CD8-positive, alpha-beta memory T cell (primary cell): ENCODE results near the gene FOXC2. TPM values are rescaled to one million over a fixed set of nuclear protein-coding genes. Genes with fewer than 3 reads are reported as not detected.
"Not testable (repeated sequence)": the region's sequence is repeated elsewhere in the genome, so short reads cannot be mapped to it uniquely, and the experiment has no call there.

Source experiments
- CTCF ChIA-PET: fragments of 350-600 bp; sonication (Branson Sonifier 250); formaldehyde crosslinking; loops from one replicate; lab custom pipeline; 2021; ENCODE audit warnings: antibody characterized with exemption; lab: Charles Lee
- POLR2A ChIA-PET: fragments of 350-600 bp; sonication (Branson Sonifier 250); formaldehyde crosslinking; loops from one replicate; lab custom pipeline; 2021; ENCODE audit warnings: antibody characterized with exemption; lab: Charles Lee
- DNase-seq, 5 donors: peaks; one replicate each; pipeline versions ENCODE4 v3.0.0 to v3.0.0-alpha.2; 2020 to 2022; ENCODE audit warnings: mixed read lengths in 1 of 5
- H3K27ac ChIP-seq: one replicate; pipeline ENCODE4 v1.7.0; 2013; ENCODE audit warnings: low read depth, mild to moderate bottlenecking, low read length, moderate library complexity
- H3K27me3 ChIP-seq: 2 replicates; pipeline ENCODE4 v1.7.0; 2013; ENCODE audit warnings: low read length, mild to moderate bottlenecking; ENCODE audit not compliant: insufficient read depth, poor library complexity, severe bottlenecking
- H3K36me3 ChIP-seq: 2 replicates; pipeline ENCODE4 v1.7.0; 2013; ENCODE audit warnings: mild to moderate bottlenecking, low read length, moderate library complexity; ENCODE audit not compliant: insufficient read depth
- H3K4me1 ChIP-seq: 2 replicates; pipeline ENCODE4 v1.7.0; 2013; ENCODE audit warnings: mild to moderate bottlenecking, low read length, moderate library complexity; ENCODE audit not compliant: insufficient read depth
- H3K4me3 ChIP-seq: 2 replicates; pipeline ENCODE4 v1.7.0; 2013; ENCODE audit warnings: mild to moderate bottlenecking, low read length
- H3K9me3 ChIP-seq: 2 replicates; pipeline ENCODE4 v1.7.0; 2013; ENCODE audit warnings: mild to moderate bottlenecking, low read length
- H3K27ac Mint-ChIP-seq, 8 donors: one replicate each; pipeline ENCODE4 v1.8.0; 2020 to 2021; ENCODE audit warnings: mixed read lengths in 8 of 8, mild to moderate bottlenecking in 6 of 8, inconsistent platforms in 3 of 8, moderate library complexity in 3 of 8
- H3K27me3 Mint-ChIP-seq, 2 donors: one replicate each; pipeline ENCODE4 v1.8.0; 2020 to 2021; ENCODE audit warnings: mixed read lengths in 2 of 2, mild to moderate bottlenecking in 1 of 2, moderate library complexity in 1 of 2
- H3K36me3 Mint-ChIP-seq, 3 donors: one replicate each; pipeline ENCODE4 v1.8.0; 2020 to 2021; ENCODE audit warnings: mixed read lengths in 3 of 3, inconsistent platforms in 1 of 3, mild to moderate bottlenecking in 1 of 3
- H3K4me1 Mint-ChIP-seq, 3 donors: one replicate each; pipeline ENCODE4 v1.8.0; 2020 to 2021; ENCODE audit warnings: mixed read lengths in 3 of 3, inconsistent platforms in 1 of 3, mild to moderate bottlenecking in 1 of 3
- H3K4me3 Mint-ChIP-seq, 7 donors: one replicate each; pipeline ENCODE4 v1.8.0; 2020 to 2021; ENCODE audit warnings: mixed read lengths in 7 of 7, mild to moderate bottlenecking in 6 of 7, moderate library complexity in 4 of 7, inconsistent platforms in 2 of 7
- H3K9me3 Mint-ChIP-seq, 5 donors: one replicate each; pipeline ENCODE4 v1.8.0; 2020 to 2022; ENCODE audit warnings: mixed read lengths in 5 of 5, mild to moderate bottlenecking in 3 of 5, moderate library complexity in 2 of 5, inconsistent platforms in 1 of 5
- polyA plus RNA-seq: library from polyadenylated mRNA; unstranded; fragments of 300-500 nt; fragmentation: Illumina TruSeq; gene quantifications from one replicate; pipeline ENCODE4 v1.2.3, GENCODE V29; 2021
- total RNA-seq, 2 experiments: library from RNA; stranded (reverse); gene quantifications; one replicate each; pipeline ENCODE4 v1.2.3, GENCODE V29; 2021

The FOXC2 gene
- total and polyA plus RNA-seq, 3 experiments from 2014 or later = not detected

DNA sequence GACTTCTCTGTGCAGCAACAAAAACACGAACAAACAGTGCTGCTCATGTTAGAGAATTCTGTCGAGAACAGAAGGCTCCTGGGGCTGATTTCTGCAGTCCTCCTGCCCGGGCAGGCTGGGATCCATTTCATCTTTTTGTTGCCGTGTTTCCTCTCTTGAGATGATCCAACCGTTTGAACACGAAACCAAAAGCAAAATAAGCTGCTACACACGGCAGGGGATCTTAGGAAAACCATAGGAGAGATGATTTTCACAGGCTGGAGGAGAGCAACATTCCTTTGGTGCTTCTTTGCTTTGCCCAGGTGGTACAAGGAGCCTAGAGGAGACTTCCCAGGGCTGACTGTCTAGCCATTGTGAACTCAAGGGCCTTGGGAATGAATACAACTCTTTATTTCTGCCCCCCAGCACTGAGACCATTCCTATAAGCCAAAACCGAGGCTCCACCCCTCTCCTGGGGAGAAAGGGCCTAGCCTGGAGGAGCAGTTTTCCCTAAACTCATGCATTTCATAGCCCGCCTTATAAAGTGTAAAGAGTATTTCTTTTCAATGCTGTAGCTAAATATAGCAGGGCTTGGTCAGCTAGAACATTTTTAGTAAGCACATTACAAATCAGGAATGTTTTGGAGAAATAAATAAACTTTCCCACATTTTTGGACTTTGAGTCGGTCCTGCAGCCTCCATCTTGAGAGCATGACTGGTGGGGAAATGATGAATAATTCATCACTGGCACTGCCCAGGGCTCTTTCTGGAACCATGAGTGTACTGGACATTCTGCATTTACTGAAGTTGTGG lies 19.4 kb downstream of the FOXC2 start:
- H3K9me3 Mint-ChIP-seq = no peaks in the 10 kb centered on the region
- CTCF ChIA-PET = no interaction called here

DNA sequence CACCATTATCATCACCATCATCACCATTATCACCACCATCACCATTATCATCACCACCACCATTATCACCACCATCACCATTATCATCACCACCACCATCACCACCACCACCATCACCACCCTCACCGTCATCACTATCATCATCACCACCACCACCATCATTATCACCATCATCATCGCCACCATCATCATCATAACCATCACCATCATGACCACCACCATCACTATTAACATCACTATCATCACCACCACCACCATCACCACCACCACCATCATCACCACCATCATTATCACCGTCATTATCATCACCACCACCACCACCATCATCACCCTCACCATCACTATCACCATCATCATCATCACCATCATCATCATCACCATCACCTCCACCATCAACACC lies 20.9 kb downstream of the FOXC2 start:
- no peaks in the 10 kb centered on the region for H3K4me1 Mint-ChIP-seq
- Histone ChIP-seq H3K4me1 (no peaks in the 10 kb centered on the region), H3K27me3 (no peaks in the 10 kb centered on the region), H3K36me3 (no peaks in the 10 kb centered on the region), H3K27ac (no peak overlapping the region), H3K4me3 (no peak overlapping the region), H3K9me3 (no peaks in the 10 kb centered on the region)
- H3K27me3 Mint-ChIP-seq = peaks cover 9 to 21% of the 10 kb centered on the region in 2 donors
- DNase-seq = no peak
- no peaks in the 10 kb centered on the region for H3K9me3 Mint-ChIP-seq
- no peak overlapping the region for H3K4me3 Mint-ChIP-seq
- ChIA-PET CTCF (no interaction called here), POLR2A (no interaction called here)
- no peaks in the 10 kb centered on the region for H3K36me3 Mint-ChIP-seq
- no peak overlapping the region for H3K27ac Mint-ChIP-seq

More for the DNA sequence above, 19.4 kb downstream of the FOXC2 start:
- no peaks in the 10 kb centered on the region for H3K36me3 ChIP-seq
- peaks cover 9 to 27% of the 10 kb centered on the region in 2 donors for H3K27me3 Mint-ChIP-seq
- no peaks in the 10 kb centered on the region for H3K36me3 Mint-ChIP-seq
- DNase-seq = no peak
- H3K4me1 Mint-ChIP-seq = no peaks in the 10 kb centered on the region
- no peak overlapping the region for H3K4me3 Mint-ChIP-seq
- no peaks in the 10 kb centered on the region for H3K4me1 ChIP-seq
- H3K27ac Mint-ChIP-seq = peak overlapping the region in 1 of 8 donors; percentile 23
- H3K27me3 ChIP-seq = no peaks in the 10 kb centered on the region
- POLR2A ChIA-PET = no interaction called here
- no peak overlapping the region for H3K4me3 ChIP-seq
- H3K9me3 ChIP-seq = no peaks in the 10 kb centered on the region
- H3K27ac ChIP-seq = no peak overlapping the region

DNA sequence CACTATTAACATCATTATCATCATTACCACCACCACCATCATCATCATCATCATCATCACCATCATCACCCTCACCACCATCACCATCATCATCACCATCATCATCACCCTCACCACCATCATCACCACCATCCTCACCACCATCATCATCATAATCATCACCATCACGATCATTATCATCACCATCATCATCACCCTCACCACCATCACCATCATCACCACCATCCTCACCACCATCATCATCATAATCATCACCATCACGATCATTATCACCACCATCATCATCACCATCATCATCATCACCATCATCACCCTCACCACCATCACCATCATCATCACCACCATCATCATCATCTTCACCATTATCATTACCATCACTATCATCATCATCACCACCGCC lies 21.3 kb downstream of the FOXC2 start:
- H3K4me3 Mint-ChIP-seq, H3K9me3 Mint-ChIP-seq, POLR2A ChIA-PET, H3K4me1 Mint-ChIP-seq, H3K27ac ChIP-seq, H3K27ac Mint-ChIP-seq, H3K36me3 Mint-ChIP-seq, DNase-seq, H3K36me3 ChIP-seq, H3K4me1 ChIP-seq, H3K27me3 ChIP-seq, H3K9me3 ChIP-seq, H3K4me3 ChIP-seq, CTCF ChIA-PET: not testable (repeated sequence)
- H3K27me3 Mint-ChIP-seq = peaks cover 9 to 23% of the 10 kb centered on the region in 2 donors

DNA sequence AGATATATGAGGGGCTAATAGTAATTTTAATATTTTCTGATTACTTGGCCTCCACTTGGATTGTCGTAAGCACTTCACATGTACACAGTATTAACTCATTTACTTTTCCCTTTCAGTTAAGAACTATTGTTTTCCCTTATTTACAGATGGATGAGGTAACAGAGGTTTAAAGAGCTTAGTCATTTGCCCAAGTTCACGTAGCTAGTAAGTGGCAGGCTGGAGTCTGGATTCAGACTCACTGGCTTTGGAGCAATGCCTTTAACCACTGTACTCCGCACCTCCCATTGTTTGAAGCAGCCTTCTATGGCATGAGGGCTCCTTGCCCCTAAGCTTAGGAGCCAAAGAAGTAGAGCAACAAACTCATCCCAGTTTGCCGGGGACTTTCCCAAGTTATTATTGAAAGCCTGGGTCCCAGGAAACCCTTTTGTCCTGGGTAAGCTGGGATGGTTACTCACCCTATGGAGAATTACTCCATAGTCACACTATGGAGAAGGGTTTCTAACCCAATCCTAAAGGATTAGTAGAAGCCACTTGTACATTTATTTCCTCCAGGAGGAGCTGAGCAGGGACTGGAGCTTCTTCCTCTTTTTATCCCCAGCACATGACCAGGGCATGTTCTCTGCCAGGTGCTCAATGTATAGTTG lies 24.0 kb downstream of the FOXC2 start:
- H3K27me3 Mint-ChIP-seq = peaks cover 25 to 33% of the 10 kb centered on the region in 2 donors
- H3K9me3 ChIP-seq = no peaks in the 10 kb centered on the region
- H3K9me3 Mint-ChIP-seq = no peaks in the 10 kb centered on the region
- H3K27ac Mint-ChIP-seq = no peak overlapping the region
- POLR2A ChIA-PET = no interaction called here
- no peaks in the 10 kb centered on the region for H3K27me3 ChIP-seq
- DNase-seq = no peak
- no peak overlapping the region for H3K27ac ChIP-seq
- CTCF ChIA-PET = no interaction called here
- H3K36me3 ChIP-seq = no peaks in the 10 kb centered on the region
- H3K4me1 ChIP-seq = no peaks in the 10 kb centered on the region
- H3K4me3 Mint-ChIP-seq = no peak overlapping the region
- H3K4me1 Mint-ChIP-seq = no peaks in the 10 kb centered on the region
- no peaks in the 10 kb centered on the region for H3K36me3 Mint-ChIP-seq
- no peak overlapping the region for H3K4me3 ChIP-seq

DNA sequence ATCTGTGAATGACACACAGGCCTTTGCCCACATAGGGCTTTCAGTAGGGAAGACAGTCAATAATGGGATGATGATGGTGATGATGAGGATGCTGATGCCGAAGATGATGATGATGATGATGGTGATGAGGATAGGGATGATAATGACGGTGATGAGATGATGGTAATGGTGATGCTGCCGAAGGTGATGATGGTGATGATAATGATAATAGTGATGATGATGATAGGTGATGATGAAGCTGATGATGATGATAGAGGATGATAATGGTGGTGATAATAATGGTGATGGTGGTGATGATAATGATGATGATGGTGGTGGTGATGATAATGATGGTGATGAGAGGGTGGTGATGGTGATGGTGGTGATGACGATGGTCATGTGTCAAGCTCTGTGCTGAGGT lies 24.6 kb downstream of the FOXC2 start:
- Histone ChIP-seq H3K27me3 (no peaks in the 10 kb centered on the region), H3K36me3 (no peaks in the 10 kb centered on the region), H3K9me3 (no peaks in the 10 kb centered on the region), H3K4me3 (no peak overlapping the region), H3K27ac (no peak overlapping the region), H3K4me1 (no peaks in the 10 kb centered on the region)
- H3K27me3 Mint-ChIP-seq = peaks cover 25 to 36% of the 10 kb centered on the region in 2 donors
- no peak overlapping the region for H3K4me3 Mint-ChIP-seq
- H3K9me3 Mint-ChIP-seq = no peaks in the 10 kb centered on the region
- no peak overlapping the region for H3K27ac Mint-ChIP-seq
- no peak for DNase-seq
- H3K4me1 Mint-ChIP-seq = no peaks in the 10 kb centered on the region
- no peaks in the 10 kb centered on the region for H3K36me3 Mint-ChIP-seq
- ChIA-PET CTCF (no interaction called here), POLR2A (no interaction called here)

DNA sequence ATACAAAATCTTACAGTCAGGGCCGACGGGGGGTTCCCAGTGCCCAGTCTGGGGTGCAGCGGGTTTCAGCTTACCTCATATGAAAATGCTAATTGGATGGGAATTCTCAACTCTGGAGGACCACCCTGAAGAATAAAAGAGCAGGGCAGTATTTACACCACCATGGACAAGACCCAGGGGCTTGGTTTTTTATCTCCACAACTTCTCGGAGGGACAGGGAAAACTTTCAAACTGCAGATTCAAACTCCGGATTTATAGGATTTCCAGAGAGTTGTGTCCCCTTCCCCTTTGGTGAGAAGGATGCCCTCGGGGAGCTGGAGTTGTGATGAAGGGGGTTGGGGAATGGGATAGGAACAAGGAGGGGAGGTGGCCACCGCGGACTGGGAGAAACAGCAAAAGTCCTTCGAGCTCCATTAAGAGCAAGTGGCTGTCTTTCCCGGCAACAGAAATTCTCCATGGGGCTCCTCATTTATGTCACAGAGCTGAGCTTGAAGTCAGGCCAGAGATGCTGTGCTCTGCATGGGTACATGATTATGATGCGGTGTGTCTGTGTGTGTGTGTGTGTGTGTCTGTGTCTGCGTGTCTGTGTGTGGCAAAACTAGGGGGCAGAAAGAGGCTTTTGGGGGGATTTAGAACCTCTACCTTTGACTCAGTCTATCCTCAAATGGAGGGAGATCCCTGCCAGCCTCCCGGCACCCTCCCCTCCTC lies 27.4 kb downstream of the FOXC2 start:
- CTCF ChIA-PET = no interaction called here
- Histone ChIP-seq H3K4me3 (no peak overlapping the region), H3K27me3 (no peaks in the 10 kb centered on the region), H3K27ac (no peak overlapping the region), H3K36me3 (no peaks in the 10 kb centered on the region), H3K4me1 (no peaks in the 10 kb centered on the region), H3K9me3 (no peaks in the 10 kb centered on the region)
- no peak overlapping the region for H3K27ac Mint-ChIP-seq
- H3K4me3 Mint-ChIP-seq = no peak overlapping the region
- no peaks in the 10 kb centered on the region for H3K36me3 Mint-ChIP-seq
- POLR2A ChIA-PET = no interaction called here
- no peak for DNase-seq
- H3K4me1 Mint-ChIP-seq = no peaks in the 10 kb centered on the region
- H3K9me3 Mint-ChIP-seq = no peaks in the 10 kb centered on the region
- peaks cover 32 to 45% of the 10 kb centered on the region in 2 donors for H3K27me3 Mint-ChIP-seq

DNA sequence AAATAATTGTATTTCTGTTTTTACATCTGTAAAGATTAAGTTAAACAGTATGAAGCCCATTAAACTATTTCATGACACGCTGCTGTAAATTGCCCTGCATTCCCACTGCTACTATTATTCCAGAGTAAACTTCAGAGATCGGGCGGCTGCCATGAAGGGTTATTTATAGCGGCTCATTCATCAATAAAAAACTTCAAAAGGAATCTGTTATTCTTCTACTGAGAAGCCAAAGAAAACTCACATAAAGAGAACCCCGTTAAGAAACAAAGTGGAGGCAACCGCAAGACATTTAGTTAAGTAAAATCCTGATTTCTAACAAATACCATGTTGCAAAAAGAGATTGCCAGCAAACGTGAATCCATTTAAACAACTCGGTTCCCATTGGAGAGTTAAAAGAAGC lies 28.1 kb downstream of the FOXC2 start:
- Mint-ChIP-seq H3K4me1 (no peaks in the 10 kb centered on the region), H3K4me3 (no peak overlapping the region), H3K9me3 (no peaks in the 10 kb centered on the region), H3K27me3 (peaks cover 33 to 45% of the 10 kb centered on the region in 2 donors), H3K27ac (no peak overlapping the region), H3K36me3 (no peaks in the 10 kb centered on the region)
- CTCF ChIA-PET = no interaction called here
- no peaks in the 10 kb centered on the region for H3K36me3 ChIP-seq
- H3K27me3 ChIP-seq = no peaks in the 10 kb centered on the region
- H3K4me1 ChIP-seq = no peaks in the 10 kb centered on the region
- H3K9me3 ChIP-seq = no peaks in the 10 kb centered on the region
- no peak overlapping the region for H3K27ac ChIP-seq
- POLR2A ChIA-PET = no interaction called here
- H3K4me3 ChIP-seq = no peak overlapping the region
- no peak for DNase-seq

DNA sequence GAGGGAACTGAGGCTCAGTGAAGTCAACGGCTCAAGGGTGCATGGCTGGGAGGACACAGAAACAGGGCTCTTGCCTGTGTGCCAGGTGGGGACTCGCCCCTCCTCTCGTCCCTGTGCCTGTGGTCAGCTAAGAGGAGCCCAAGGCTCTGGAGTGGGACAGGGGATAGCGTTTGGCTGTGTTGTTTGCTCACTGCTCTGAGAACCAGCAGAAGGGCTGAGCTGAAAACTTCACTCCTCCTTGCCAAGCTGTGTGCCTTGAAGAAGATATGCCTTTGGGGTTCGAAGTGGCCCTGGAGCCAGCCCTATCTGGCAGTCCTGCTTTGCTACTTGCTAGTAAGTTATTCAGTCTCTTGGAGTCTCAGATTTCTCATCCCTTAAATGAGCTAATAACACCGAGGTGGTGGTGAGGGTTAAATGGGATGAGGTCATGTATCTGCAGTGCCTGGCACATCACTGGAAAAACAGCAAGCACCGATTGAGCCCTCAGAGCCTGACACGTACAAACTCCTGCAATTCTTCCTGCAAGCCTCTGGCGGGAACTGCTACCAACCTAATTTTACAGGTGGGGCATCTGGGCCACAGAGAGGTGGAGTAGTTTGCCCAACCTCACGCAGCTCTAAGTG lies 29.5 kb downstream of the FOXC2 start:
- DNase-seq = no peak

More for the DNA sequence above, 29.5 kb downstream of the FOXC2 start:
- POLR2A ChIA-PET = no interaction called here
- Histone ChIP-seq H3K9me3 (no peaks in the 10 kb centered on the region), H3K36me3 (no peaks in the 10 kb centered on the region), H3K27me3 (no peaks in the 10 kb centered on the region), H3K4me1 (no peaks in the 10 kb centered on the region), H3K27ac (no peak overlapping the region), H3K4me3 (no peak overlapping the region)
- Mint-ChIP-seq H3K4me1 (no peaks in the 10 kb centered on the region), H3K4me3 (no peak overlapping the region), H3K9me3 (no peaks in the 10 kb centered on the region), H3K36me3 (no peaks in the 10 kb centered on the region), H3K27me3 (peaks cover 38 to 51% of the 10 kb centered on the region in 2 donors), H3K27ac (no peak overlapping the region)
- CTCF ChIA-PET = no interaction called here
